Activated CD4-positive, alpha-beta T cell treated with anti-CD3 and anti-CD28 coated beads, Interleukin-2, amount 10 ng/mL, durations not matched to agents 7 days and 5 days (primary cell): ENCODE data around the gene NCAPD2. TPM values are rescaled to one million over a fixed set of nuclear protein-coding genes. Genes with fewer than 3 reads are reported as not detected.

Experiments used
- total RNA-seq, 2 experiments: library from RNA; stranded (reverse); gene quantifications; one replicate each; pipeline ENCODE4 v1.2.3, GENCODE V29; 2021

NCAPD2 gene
- total RNA-seq, 2 experiments from 2014 or later: 191 to 202 TPM

Other genes starting within 250 kb of the NCAPD2 start
- gene PLEKHG6, start 183.4 kb upstream of the NCAPD2 start, total RNA-seq: not detected
- gene TNFRSF1A, start 152.0 kb upstream of the NCAPD2 start, total RNA-seq: 10 to 100 TPM; 59.3 to 64.4 TPM
- gene SCNN1A, start 118.5 kb upstream of the NCAPD2 start, total RNA-seq: under 1 TPM; 0.54 to 0.67 TPM
- gene LTBR, start 109.9 kb upstream of the NCAPD2 start, total RNA-seq: not detected
- 100 to 1,000 TPM; 115 to 134 TPM for gene CD27, start 49.1 kb upstream of the NCAPD2 start, total RNA-seq
- gene TAPBPL, start 42.1 kb upstream of the NCAPD2 start, total RNA-seq: 10 to 100 TPM; 45.8 to 47.9 TPM
- gene VAMP1, start 23.4 kb upstream of the NCAPD2 start, total RNA-seq: 10 to 100 TPM; 61.4 to 73.4 TPM
- 100 to 1,000 TPM; 212 to 241 TPM for gene MRPL51, start 840 bp upstream of the NCAPD2 start, total RNA-seq
- 1,000 to 10,000 TPM; 4,459 to 4,958 TPM for gene GAPDH, start 40.4 kb downstream of the NCAPD2 start, total RNA-seq
- gene IFFO1, start 61.9 kb downstream of the NCAPD2 start, total RNA-seq: 10 to 100 TPM; 28.3 to 30.4 TPM
- 10 to 100 TPM; 74.1 to 76.4 TPM for gene NOP2, start 74.2 kb downstream of the NCAPD2 start, total RNA-seq
- gene CHD4, start 113.3 kb downstream of the NCAPD2 start, total RNA-seq: 100 to 1,000 TPM; 262 to 263 TPM
- gene LPAR5, start 141.9 kb downstream of the NCAPD2 start, total RNA-seq: 1 to 10 TPM; 6.2 to 6.6 TPM
- gene ACRBP, start 153.3 kb downstream of the NCAPD2 start, total RNA-seq: 1 to 10 TPM; 1.6 to 2.6 TPM
- gene ING4, start 169.0 kb downstream of the NCAPD2 start, total RNA-seq: 10 to 100 TPM; 33.7 to 40.2 TPM
- 10 to 100 TPM; 90.9 to 95.4 TPM for gene ZNF384, start 195.3 kb downstream of the NCAPD2 start, total RNA-seq
- gene PIANP, start 206.7 kb downstream of the NCAPD2 start, total RNA-seq: not detected
- 10 to 100 TPM; 29.5 to 36.8 TPM for gene COPS7A, start 229.9 kb downstream of the NCAPD2 start, total RNA-seq